ENCODE data around the gene PLTP. TPM values are rescaled to one million over a fixed set of nuclear protein-coding genes. Genes with fewer than 3 reads are reported as not detected.

Gene PLTP
- total RNA-seq, 2 experiments from 2014 or later: 4.3 to 4.8 TPM

DNA sequence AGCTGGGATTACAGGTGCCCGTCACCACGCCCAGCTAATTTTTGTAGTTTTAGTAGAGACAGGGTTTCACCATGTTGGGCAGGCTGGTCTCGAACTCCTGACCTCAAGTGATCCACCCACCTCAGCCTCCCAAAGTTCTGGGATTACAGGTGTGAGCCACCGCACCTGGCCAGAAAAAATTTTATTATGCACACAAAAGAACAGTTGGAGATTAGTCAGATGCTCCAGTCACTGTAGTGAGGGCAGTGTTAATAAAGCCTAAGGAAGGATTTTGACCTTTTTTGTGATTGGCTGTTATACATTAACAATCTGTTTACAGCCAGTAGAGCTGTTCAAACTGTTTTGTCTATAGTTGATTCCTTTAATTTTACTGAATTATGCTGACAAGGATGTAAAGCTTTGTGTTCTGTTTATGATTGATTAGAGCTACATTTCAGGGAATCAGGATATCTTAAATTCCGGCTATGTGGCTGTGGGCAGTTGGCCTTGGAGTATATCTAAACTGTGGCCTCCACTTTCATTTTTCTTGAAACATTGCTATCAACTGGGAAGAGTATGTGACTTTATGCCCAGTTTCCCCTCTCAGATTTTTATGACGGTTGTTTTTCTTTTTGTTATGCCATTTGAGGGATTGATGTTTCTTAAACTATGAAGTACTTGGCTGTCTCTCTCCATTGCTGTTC is 44.7 kb downstream of the PLTP start:
- Mint-ChIP-seq H3K9me3 (no peaks in the 10 kb centered on the region), H3K27me3 (ENCODE audit: low read depth) (no peaks in the 10 kb centered on the region), H3K27ac (no peak overlapping the region), H3K4me3 (no peak overlapping the region), H3K36me3 (ENCODE audit: low read depth) (no peaks in the 10 kb centered on the region), H3K4me1 (ENCODE audit: low read depth) (no peaks in the 10 kb centered on the region)
- CTCF ChIA-PET: interaction anchor here (0.7 to 1.2 kb wide), 2 partner anchors 11 to 42 kb away, joined by 3 to 4 read pairs; no protein-coding TSS in a partner anchor
- intact Hi-C loops (cut with micrococcal nuclease): no loop called here
- no peak for DNase-seq

DNA sequence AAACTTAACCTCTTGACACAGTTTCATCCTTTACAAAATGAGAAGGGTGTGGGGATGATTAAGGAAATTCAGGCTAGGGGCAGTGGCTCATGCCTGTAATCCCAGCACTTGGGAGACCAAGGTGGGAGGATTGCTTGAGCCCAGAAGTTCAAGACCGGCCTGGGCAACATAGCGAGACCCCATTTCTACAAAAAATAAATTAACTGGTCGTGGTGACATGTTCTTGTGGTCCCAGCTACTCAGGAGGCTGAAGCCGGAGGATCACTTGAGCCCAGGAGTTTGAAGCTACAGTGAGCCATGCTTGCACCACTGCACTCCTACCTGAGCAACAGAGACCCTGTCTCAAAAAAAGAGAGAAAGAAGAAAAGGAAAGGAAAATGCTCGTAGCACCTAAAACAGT is 45.5 kb downstream of the PLTP start:
- intact Hi-C loops (cut with micrococcal nuclease): no loop called here
- no peaks in the 10 kb centered on the region for H3K4me1 Mint-ChIP-seq (ENCODE audit: low read depth)
- no peaks in the 10 kb centered on the region for H3K36me3 Mint-ChIP-seq (ENCODE audit: low read depth)
- no peak overlapping the region for H3K4me3 Mint-ChIP-seq
- CTCF ChIA-PET: interaction anchor here (0.7 to 1.2 kb wide), 2 partner anchors 12 to 42 kb away, joined by 3 to 4 read pairs; no protein-coding TSS in a partner anchor
- no peak for DNase-seq
- H3K27ac Mint-ChIP-seq: no peak overlapping the region
- no peaks in the 10 kb centered on the region for H3K9me3 Mint-ChIP-seq
- no peaks in the 10 kb centered on the region for H3K27me3 Mint-ChIP-seq (ENCODE audit: low read depth)

DNA sequence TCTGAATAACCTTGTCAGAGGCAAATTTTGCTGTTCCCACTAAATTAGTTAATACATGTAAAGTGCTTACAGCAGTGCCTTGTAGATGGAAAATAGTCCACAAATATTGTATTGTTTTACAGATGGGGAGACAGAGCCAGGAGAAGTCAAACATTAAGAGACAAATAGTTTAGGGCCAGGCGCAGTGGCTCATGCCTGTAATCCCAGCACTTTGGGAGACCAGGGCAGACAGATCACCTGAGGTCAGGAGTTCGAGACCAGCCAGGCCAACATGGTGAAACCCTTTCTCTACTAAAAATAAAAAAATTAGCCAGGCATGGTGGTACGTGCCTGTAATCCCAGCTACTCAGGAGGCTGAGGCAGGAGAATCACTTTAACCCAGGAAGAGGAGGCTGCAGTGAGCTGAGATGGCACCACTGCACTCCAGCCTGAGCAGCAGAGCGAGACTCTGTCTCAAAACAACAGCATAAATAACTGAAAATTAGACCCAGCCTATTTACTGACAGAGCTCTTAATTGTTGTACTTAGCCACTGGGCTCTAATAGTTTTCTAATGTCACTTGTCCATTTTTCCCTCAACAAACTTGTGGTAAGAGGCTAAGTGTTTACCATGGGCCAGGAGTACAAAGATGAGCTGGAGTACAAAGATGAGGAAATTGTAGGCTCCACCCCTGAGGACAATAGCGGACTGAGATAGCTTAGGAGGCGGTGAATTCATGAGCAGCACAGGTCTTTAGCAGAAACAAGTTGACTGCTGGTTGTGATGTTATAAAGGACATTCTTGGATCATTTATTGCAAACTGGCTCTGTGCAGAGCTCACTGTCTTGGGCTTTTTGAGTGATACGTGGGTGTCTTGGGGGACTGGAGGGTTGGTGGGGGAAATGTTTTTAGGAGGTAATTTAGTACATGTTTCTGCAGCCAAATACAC is 48.1 kb downstream of the PLTP start:
- intact Hi-C loops (cut with micrococcal nuclease): no loop called here
- CTCF ChIA-PET: no interaction called here
- Mint-ChIP-seq H3K4me1 (ENCODE audit: low read depth) (peaks cover 7% of the 10 kb centered on the region), H3K27ac (no peak overlapping the region), H3K36me3 (ENCODE audit: low read depth) (no peaks in the 10 kb centered on the region), H3K27me3 (ENCODE audit: low read depth) (no peaks in the 10 kb centered on the region), H3K4me3 (no peak overlapping the region), H3K9me3 (no peaks in the 10 kb centered on the region)
- no peak for DNase-seq

- Mint-ChIP-seq H3K4me3 (no peak overlapping the region), H3K4me1 (ENCODE audit: low read depth) (peaks cover 20% of the 10 kb centered on the region), H3K27me3 (ENCODE audit: low read depth) (no peaks in the 10 kb centered on the region), H3K27ac (no peak overlapping the region), H3K9me3 (no peaks in the 10 kb centered on the region), H3K36me3 (ENCODE audit: low read depth) (no peaks in the 10 kb centered on the region)
- CTCF ChIA-PET: interaction anchor here (0.8 kb wide), 2 partner anchors 24 to 1753 kb away, joined by 3 to 6 read pairs; no protein-coding TSS in a partner anchor
- intact Hi-C loops (cut with micrococcal nuclease): no loop called here
- no peak for DNase-seq
These were observed 50.5 kb downstream of the PLTP start for GRCh38 chr20:45861221-45862075.

DNA sequence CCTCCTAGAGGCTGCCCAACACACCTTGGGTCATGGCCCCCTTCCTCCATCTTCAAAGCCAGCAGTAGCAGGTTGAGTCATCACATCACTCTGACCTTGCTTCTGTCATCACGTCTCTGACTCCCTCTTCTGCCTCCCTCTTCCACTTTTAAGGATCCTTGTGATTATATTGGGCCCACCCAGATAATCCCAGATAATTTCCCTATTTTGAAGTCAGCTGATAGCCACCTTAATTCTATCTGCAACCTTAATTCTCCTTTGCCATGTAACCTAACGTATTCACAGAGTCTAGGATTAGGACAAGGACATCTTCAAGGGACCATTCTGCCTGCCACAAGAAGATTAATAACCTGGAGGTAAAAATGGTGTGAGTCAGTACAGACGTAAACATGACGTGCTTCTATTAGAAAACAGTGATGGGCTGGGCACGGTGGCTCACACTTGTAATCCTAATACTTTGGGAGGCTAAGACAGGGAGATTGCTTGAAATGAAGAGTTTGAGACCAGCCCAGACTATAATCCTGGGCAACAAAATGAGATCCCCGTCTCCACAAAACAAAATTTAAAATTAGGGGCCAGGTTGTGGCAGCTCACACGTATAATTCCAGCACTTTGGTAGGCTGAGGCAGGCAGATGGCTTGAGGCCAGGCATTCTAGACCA is 51.3 kb downstream of the PLTP start:
- H3K27ac Mint-ChIP-seq: no peak overlapping the region
- no peak for DNase-seq
- no peak overlapping the region for H3K4me3 Mint-ChIP-seq
- no peaks in the 10 kb centered on the region for H3K36me3 Mint-ChIP-seq (ENCODE audit: low read depth)
- H3K9me3 Mint-ChIP-seq: no peaks in the 10 kb centered on the region
- H3K4me1 Mint-ChIP-seq (ENCODE audit: low read depth): peaks cover 27% of the 10 kb centered on the region
- no peaks in the 10 kb centered on the region for H3K27me3 Mint-ChIP-seq (ENCODE audit: low read depth)
- intact Hi-C loops (cut with micrococcal nuclease): no loop called here
- CTCF ChIA-PET: interaction anchor here (0.6 to 0.8 kb wide), 2 partner anchors 23 to 118 kb away, joined by 3 to 5 read pairs; no protein-coding TSS in a partner anchor

GRCh38 chr20:45859916-45860315 is 52.0 kb downstream of the PLTP start:
- DNase-seq: no peak
- intact Hi-C loops (cut with micrococcal nuclease): loop anchor here (5.0 kb wide), 1 partner anchor 68 kb away; the partner anchor contains the start of genes DNTTIP1 and WFDC3
- Mint-ChIP-seq H3K4me1 (ENCODE audit: low read depth) (peaks cover 34% of the 10 kb centered on the region), H3K9me3 (no peaks in the 10 kb centered on the region), H3K27me3 (ENCODE audit: low read depth) (no peaks in the 10 kb centered on the region), H3K36me3 (ENCODE audit: low read depth) (no peaks in the 10 kb centered on the region), H3K27ac (no peak overlapping the region), H3K4me3 (no peak overlapping the region)
- CTCF ChIA-PET: interaction anchor here (0.6 kb wide), 1 partner anchor 117 kb away, joined by 5 read pairs; no protein-coding TSS in a partner anchor

DNA sequence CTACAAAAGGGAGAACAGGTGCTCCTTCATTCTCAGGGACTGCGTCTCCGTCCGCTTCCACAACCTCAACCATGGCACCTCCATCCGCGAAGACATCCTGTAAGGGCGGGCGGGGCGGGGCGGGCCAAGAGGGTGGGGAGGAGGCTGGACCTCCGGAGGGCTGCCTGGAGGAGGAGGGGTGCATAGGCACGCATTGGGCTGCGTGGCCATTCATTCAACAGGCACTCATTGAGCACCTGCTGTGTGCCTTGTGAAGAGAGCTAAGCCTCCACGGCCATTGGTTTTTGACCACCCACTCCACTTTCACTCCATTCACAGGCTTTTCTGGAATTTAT is 54.1 kb downstream of the PLTP start:
- no peaks in the 10 kb centered on the region for H3K27me3 Mint-ChIP-seq (ENCODE audit: low read depth)
- CTCF ChIA-PET: interaction anchor here (0.6 to 1.5 kb wide), 2 partner anchors 8 to 112 kb away, joined by 3 to 4 read pairs; no protein-coding TSS in a partner anchor
- H3K36me3 Mint-ChIP-seq (ENCODE audit: low read depth): no peaks in the 10 kb centered on the region
- H3K4me1 Mint-ChIP-seq (ENCODE audit: low read depth): peaks cover 44% of the 10 kb centered on the region
- peak overlapping the region; percentile 95 for H3K4me3 Mint-ChIP-seq
- no peaks in the 10 kb centered on the region for H3K9me3 Mint-ChIP-seq
- peak overlapping the region; percentile 98 for H3K27ac Mint-ChIP-seq
- intact Hi-C loops (cut with micrococcal nuclease): loop anchor here (1.0 to 5.0 kb wide), 8 partner anchors 23 to 114 kb away; partner anchors contain the start of genes CTSA, DNTTIP1, NEURL2 and UBE2C
- DNase-seq: peak; percentile 62

DNA sequence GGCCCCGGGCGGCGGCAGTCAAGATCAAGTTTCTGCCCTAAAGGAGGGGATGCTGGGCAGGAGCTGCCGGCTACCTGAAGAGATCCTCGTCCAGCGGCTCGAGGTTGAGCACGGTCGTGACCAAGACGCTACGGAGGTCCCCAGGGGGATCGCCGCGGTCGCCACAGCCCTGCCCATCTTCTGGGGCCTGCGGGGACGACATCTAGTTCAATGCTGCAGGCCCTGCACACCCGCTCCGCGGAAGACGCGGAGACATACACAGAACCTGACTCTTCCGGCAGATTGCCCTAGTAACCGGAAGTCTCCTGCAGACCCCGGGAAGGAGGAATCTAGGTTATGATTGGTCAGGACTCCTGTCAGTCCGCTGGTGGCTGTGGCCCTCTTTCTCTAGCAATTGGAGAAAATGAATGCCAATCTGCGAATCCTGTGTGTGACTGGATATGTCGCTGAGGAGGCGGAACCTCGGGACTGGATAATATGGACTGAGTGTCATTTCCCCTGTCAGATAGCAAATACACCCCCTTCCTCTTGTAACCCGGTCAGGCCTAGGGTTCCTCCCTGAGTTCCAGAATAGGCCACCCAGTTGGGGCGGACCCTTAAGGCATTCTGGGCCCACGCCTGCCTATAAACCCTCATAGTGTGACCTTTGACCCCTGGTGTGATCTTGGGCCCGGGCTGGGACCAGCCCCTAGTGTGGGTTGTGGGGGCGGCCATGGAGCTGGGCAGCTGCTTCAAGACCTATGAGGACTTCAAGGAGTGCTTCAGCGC is 54.7 kb downstream of the PLTP start, which contains the start of the genes ACOT8 and ZSWIM3:
Gene ACOT8, minus strand, starts transcription at position 279 of the 768 bp plus-strand sequence. Its CDS starts 77 bp downstream, at position 202.
Gene ZSWIM3, plus strand, starts transcription at position 501 of the 768 bp plus-strand sequence. Its CDS starts 212 bp downstream, at position 713.
- intact Hi-C loops (cut with micrococcal nuclease): loop anchor here (1.0 to 5.0 kb wide), 8 partner anchors 23 to 115 kb away; partner anchors contain the start of genes CTSA, DNTTIP1, NEURL2 and UBE2C
- peaks cover 2% of the 10 kb centered on the region for H3K36me3 Mint-ChIP-seq (ENCODE audit: low read depth)
- H3K27ac Mint-ChIP-seq: peak within 1 kb of the TSS; percentile 98
- CTCF ChIA-PET: interaction anchor here (0.6 to 1.5 kb wide), 4 partner anchors 8 to 265 kb away, joined by 3 to 5 read pairs (median 4); no protein-coding TSS in a partner anchor
- no peaks in the 10 kb centered on the region for H3K27me3 Mint-ChIP-seq (ENCODE audit: low read depth)
- no peaks in the 10 kb centered on the region for H3K9me3 Mint-ChIP-seq
- H3K4me3 Mint-ChIP-seq: peak within 1 kb of the TSS; percentile 95
- DNase-seq: peak; percentile 98
- peaks cover 44% of the 10 kb centered on the region for H3K4me1 Mint-ChIP-seq (ENCODE audit: low read depth)

GRCh38 chr20:45853484-45853883 is 58.5 kb downstream of the PLTP start:
- DNase-seq: no peak
- Mint-ChIP-seq H3K4me1 (ENCODE audit: low read depth) (peaks cover 34% of the 10 kb centered on the region), H3K27ac (no peak overlapping the region), H3K4me3 (no peak overlapping the region), H3K9me3 (no peaks in the 10 kb centered on the region), H3K36me3 (ENCODE audit: low read depth) (peaks cover 11% of the 10 kb centered on the region), H3K27me3 (ENCODE audit: low read depth) (no peaks in the 10 kb centered on the region)
- intact Hi-C loops (cut with micrococcal nuclease): no loop called here
- CTCF ChIA-PET: no interaction called here

GRCh38 chr20:45852326-45852725 is 59.6 kb downstream of the PLTP start:
- intact Hi-C loops (cut with micrococcal nuclease): no loop called here
- no peak overlapping the region for H3K4me3 Mint-ChIP-seq
- no peaks in the 10 kb centered on the region for H3K9me3 Mint-ChIP-seq
- H3K27ac Mint-ChIP-seq: no peak overlapping the region
- CTCF ChIA-PET: interaction anchor here (0.7 to 1.1 kb wide), 2 partner anchors 82 to 118 kb away, joined by 4 to 5 read pairs; partner anchors contain the start of gene PCIF1
- no peak for DNase-seq
- no peaks in the 10 kb centered on the region for H3K27me3 Mint-ChIP-seq (ENCODE audit: low read depth)
- H3K4me1 Mint-ChIP-seq (ENCODE audit: low read depth): peaks cover 29% of the 10 kb centered on the region
- H3K36me3 Mint-ChIP-seq (ENCODE audit: low read depth): peaks cover 11% of the 10 kb centered on the region
